Lung microvascular endothelial cell (primary cell): ENCODE data around the gene RAF1. TPM values are rescaled to one million over a fixed set of nuclear protein-coding genes. Genes with fewer than 3 reads are reported as not detected.
"Not testable (repeated sequence)": the region's sequence is repeated elsewhere in the genome, so short reads cannot be mapped to it uniquely, and the experiment has no call there.

Experiments
- DNase-seq, 2 donors: peaks; one replicate each; pipeline versions ENCODE4 v3.0.0 to v3.0.0-alpha.2; 2010; ENCODE audit warnings: low read depth in 2 of 2
- total RNA-seq: library from RNA; depleted of rRNA; stranded (reverse); fragments of >200 nt; gene quantifications from 2 replicates; pipeline ENCODE4 v1.2.1, GENCODE V29; 2014

The RAF1 gene
- total RNA-seq, 1 donor from 2014 or later: 84.7 TPM

GRCh38 chr3:12640853-12641252 lies 23.1 kb downstream of the RAF1 start:
- not testable (repeated sequence) for DNase-seq

GRCh38 chr3:12638105-12638504 lies 25.8 kb downstream of the RAF1 start:
- DNase-seq: no peak

- DNase-seq: no peak
These were observed 30.8 kb downstream of the RAF1 start for GRCh38 chr3:12633108-12633507.

GRCh38 chr3:12632523-12632922 lies 31.4 kb downstream of the RAF1 start:
- DNase-seq: no peak

GRCh38 chr3:12630843-12631242 lies 33.1 kb downstream of the RAF1 start:
- DNase-seq: not testable (repeated sequence)

GRCh38 chr3:12630292-12630691 lies 33.6 kb downstream of the RAF1 start:
- DNase-seq: no peak

GRCh38 chr3:12629560-12629959 lies 34.4 kb downstream of the RAF1 start:
- peak; percentile 7 to 22 for DNase-seq

GRCh38 chr3:12628813-12629212 lies 35.1 kb downstream of the RAF1 start:
- no peak for DNase-seq

GRCh38 chr3:12627370-12627769 lies 36.5 kb downstream of the RAF1 start:
- DNase-seq: no peak

GRCh38 chr3:12624964-12625363 lies 39.0 kb downstream of the RAF1 start:
- DNase-seq: not testable (repeated sequence)

GRCh38 chr3:12624056-12624455 lies 39.9 kb downstream of the RAF1 start:
- no peak for DNase-seq

- no peak for DNase-seq
These were observed 41.6 kb downstream of the RAF1 start for GRCh38 chr3:12622335-12622734.

- no peak for DNase-seq
These were observed 43.2 kb downstream of the RAF1 start for GRCh38 chr3:12620729-12621128.

- no peak for DNase-seq
These were observed 43.6 kb downstream of the RAF1 start for GRCh38 chr3:12620305-12620704.

GRCh38 chr3:12618426-12618825 lies 45.5 kb downstream of the RAF1 start:
- DNase-seq: no peak

GRCh38 chr3:12615266-12615665 lies 48.7 kb downstream of the RAF1 start:
- DNase-seq: no peak

- DNase-seq: no peak
These were observed 50.7 kb downstream of the RAF1 start for GRCh38 chr3:12613250-12613649.

- DNase-seq: no peak
These were observed 51.2 kb downstream of the RAF1 start for GRCh38 chr3:12612514-12613226.

- no peak for DNase-seq
These were observed 52.8 kb downstream of the RAF1 start for GRCh38 chr3:12611117-12611516.

GRCh38 chr3:12608376-12608775 lies 55.5 kb downstream of the RAF1 start:
- DNase-seq: no peak

GRCh38 chr3:12603969-12604368 lies 59.9 kb downstream of the RAF1 start:
- no peak for DNase-seq

- DNase-seq: peak in 1 of 2 donors; percentile 13
These were observed 62.8 kb downstream of the RAF1 start for GRCh38 chr3:12601072-12601471.

- no peak for DNase-seq
These were observed 65.0 kb downstream of the RAF1 start for GRCh38 chr3:12598890-12599289.

GRCh38 chr3:12593473-12593872 lies 70.4 kb downstream of the RAF1 start:
- DNase-seq: no peak
